Measurements from ENCODE around the gene CUZD1.

CUZD1 gene

GRCh38 chr10:122849900-122850605, 4.4 kb upstream of the CUZD1 start:
- Histone ChIP-seq H3K4me2 (ENCODE audit: low read length) (no peak overlapping the region), H3K27ac (ENCODE audit: low read depth, low read length, poor library complexity, severe bottlenecking) (no peak overlapping the region), H3K27me3 (ENCODE audit: insufficient read depth, low read length) (no peaks in the 10 kb centered on the region), H3K79me2 (ENCODE audit: insufficient read depth, low read length) (no peaks in the 10 kb centered on the region), H3K9me2 (ENCODE audit: low read depth, low read length) (no peaks in the 10 kb centered on the region), H3K4me3 (ENCODE audit: low read depth, low read length, poor library complexity, severe bottlenecking) (no peak overlapping the region), H4K20me1 (ENCODE audit: insufficient read depth, low read length) (no peaks in the 10 kb centered on the region), H3K9ac (ENCODE audit: low read length) (no peak overlapping the region), H2AFZ (ENCODE audit: low read length) (no peak overlapping the region), H3F3A (ENCODE audit: insufficient read depth, low read length) (no peaks in the 10 kb centered on the region), H3K9me3 (ENCODE audit: low read length) (no peaks in the 10 kb centered on the region), H3K4me1 (ENCODE audit: insufficient read depth, low read length, severe bottlenecking) (no peaks in the 10 kb centered on the region), H3K36me3 (ENCODE audit: insufficient read depth, low read length) (peaks cover 27% of the 10 kb centered on the region)
- TF ChIP-seq, protein P1, sequence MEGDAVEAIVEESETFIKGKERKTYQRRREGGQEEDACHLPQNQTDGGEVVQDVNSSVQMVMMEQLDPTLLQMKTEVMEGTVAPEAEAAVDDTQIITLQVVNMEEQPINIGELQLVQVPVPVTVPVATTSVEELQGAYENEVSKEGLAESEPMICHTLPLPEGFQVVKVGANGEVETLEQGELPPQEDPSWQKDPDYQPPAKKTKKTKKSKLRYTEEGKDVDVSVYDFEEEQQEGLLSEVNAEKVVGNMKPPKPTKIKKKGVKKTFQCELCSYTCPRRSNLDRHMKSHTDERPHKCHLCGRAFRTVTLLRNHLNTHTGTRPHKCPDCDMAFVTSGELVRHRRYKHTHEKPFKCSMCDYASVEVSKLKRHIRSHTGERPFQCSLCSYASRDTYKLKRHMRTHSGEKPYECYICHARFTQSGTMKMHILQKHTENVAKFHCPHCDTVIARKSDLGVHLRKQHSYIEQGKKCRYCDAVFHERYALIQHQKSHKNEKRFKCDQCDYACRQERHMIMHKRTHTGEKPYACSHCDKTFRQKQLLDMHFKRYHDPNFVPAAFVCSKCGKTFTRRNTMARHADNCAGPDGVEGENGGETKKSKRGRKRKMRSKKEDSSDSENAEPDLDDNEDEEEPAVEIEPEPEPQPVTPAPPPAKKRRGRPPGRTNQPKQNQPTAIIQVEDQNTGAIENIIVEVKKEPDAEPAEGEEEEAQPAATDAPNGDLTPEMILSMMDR (IDR thresholded peaks at IDR 0.05; ENCODE audit: low read length): no peak
- no peak for TF ChIP-seq EZH2 (IDR thresholded peaks at IDR 0.05; ENCODE audit: borderline replicate concordance, low read length)

- Histone ChIP-seq H3K27me3 (ENCODE audit: insufficient read depth, low read length) (no peaks in the 10 kb centered on the region), H3K9me2 (ENCODE audit: low read depth, low read length) (no peaks in the 10 kb centered on the region), H3F3A (ENCODE audit: insufficient read depth, low read length) (no peaks in the 10 kb centered on the region), H3K79me2 (ENCODE audit: insufficient read depth, low read length) (no peaks in the 10 kb centered on the region), H3K4me3 (ENCODE audit: low read depth, low read length, poor library complexity, severe bottlenecking) (no peak overlapping the region), H3K4me1 (ENCODE audit: insufficient read depth, low read length, severe bottlenecking) (no peaks in the 10 kb centered on the region), H3K27ac (ENCODE audit: low read depth, low read length, poor library complexity, severe bottlenecking) (no peak overlapping the region), H3K9ac (ENCODE audit: low read length) (no peak overlapping the region), H3K9me3 (ENCODE audit: low read length) (no peaks in the 10 kb centered on the region), H2AFZ (ENCODE audit: low read length) (no peak overlapping the region), H3K36me3 (ENCODE audit: insufficient read depth, low read length) (peaks cover 18% of the 10 kb centered on the region; the same call in 1 of the 2 replicates), H4K20me1 (ENCODE audit: insufficient read depth, low read length) (no peaks in the 10 kb centered on the region), H3K4me2 (ENCODE audit: low read length) (no peak overlapping the region)
- no peak for TF ChIP-seq EZH2 (IDR thresholded peaks at IDR 0.05; ENCODE audit: borderline replicate concordance, low read length)
- TF ChIP-seq, protein P1 (IDR thresholded peaks at IDR 0.05; ENCODE audit: low read length): no peak
Observed at GRCh38 chr10:122849090-122849489, 3.4 kb upstream of the CUZD1 start.

DNA sequence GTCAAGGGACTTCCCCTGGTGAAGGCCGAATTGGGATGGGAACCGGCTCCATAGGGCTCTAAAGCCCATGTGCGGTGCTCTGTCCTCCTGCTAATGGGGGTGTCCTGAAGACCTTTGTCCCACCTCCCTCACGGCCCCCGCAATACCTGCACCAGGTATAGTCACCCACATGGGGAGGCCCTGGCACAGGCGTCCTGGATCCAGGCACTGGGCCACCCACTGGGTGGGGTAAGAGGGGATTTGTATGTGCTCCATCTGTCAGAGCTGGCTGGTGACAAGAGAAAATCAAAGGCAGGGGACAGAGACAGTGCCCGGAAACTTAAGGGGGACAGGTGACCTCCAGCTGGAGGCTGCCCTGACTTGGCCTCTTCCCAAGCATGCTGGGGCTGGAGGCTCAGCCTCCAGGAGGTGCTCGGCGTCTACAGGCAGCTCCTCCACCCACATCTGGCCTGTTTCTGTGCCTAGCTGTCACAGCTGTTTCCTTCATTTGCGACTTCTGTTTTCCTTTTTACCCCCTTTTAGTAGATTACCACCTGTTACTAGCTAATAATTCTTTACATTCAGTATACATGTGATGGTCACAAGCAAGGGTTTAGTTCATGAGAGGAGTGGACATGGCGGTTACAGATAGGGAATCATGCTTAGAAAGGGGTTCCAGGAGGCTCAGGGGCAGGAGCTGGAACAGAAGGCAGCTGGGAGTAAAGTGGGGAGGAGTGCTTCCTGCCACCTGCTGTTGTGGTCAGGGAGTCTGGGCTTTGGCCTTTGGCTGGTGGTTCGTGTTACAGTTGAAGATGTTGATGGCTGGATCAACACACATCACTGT, 2.3 kb upstream of the CUZD1 start:
- TF ChIP-seq, protein P1 (IDR thresholded peaks at IDR 0.05; ENCODE audit: low read length): no peak
- no peak for TF ChIP-seq EZH2 (IDR thresholded peaks at IDR 0.05; ENCODE audit: borderline replicate concordance, low read length)
- H3K4me2 ChIP-seq (ENCODE audit: low read length): no peak overlapping the region

More for the DNA sequence above, 2.3 kb upstream of the CUZD1 start:
- Histone ChIP-seq H3K27ac (ENCODE audit: low read depth, low read length, poor library complexity, severe bottlenecking) (no peak overlapping the region), H3K9me3 (ENCODE audit: low read length) (0 out of 2 replicates have a peak, but pooled peaks cover under 1% of the 10 kb centered on the region), H3F3A (ENCODE audit: insufficient read depth, low read length) (no peaks in the 10 kb centered on the region), H3K9me2 (ENCODE audit: low read depth, low read length) (no peaks in the 10 kb centered on the region), H3K9ac (ENCODE audit: low read length) (no peak overlapping the region), H3K27me3 (ENCODE audit: insufficient read depth, low read length) (no peaks in the 10 kb centered on the region), H3K36me3 (ENCODE audit: insufficient read depth, low read length) (peaks cover 11% of the 10 kb centered on the region), H4K20me1 (ENCODE audit: insufficient read depth, low read length) (no peaks in the 10 kb centered on the region), H3K4me1 (ENCODE audit: insufficient read depth, low read length, severe bottlenecking) (no peaks in the 10 kb centered on the region), H3K79me2 (ENCODE audit: insufficient read depth, low read length) (no peaks in the 10 kb centered on the region), H2AFZ (ENCODE audit: low read length) (no peak overlapping the region), H3K4me3 (ENCODE audit: low read depth, low read length, poor library complexity, severe bottlenecking) (no peak overlapping the region)
